Large intestine (tissue), 3 donors: ENCODE measurements around the gene RBM4. TPM values are rescaled to one million over a fixed set of nuclear protein-coding genes. Genes with fewer than 3 reads are reported as not detected.
"Not testable (repeated sequence)": the region's sequence is repeated elsewhere in the genome, so short reads cannot be mapped to it uniquely, and the experiment has no call there.

Experiments used
- DNase-seq, 2 donors: peaks; one replicate each; pipeline versions ENCODE4 v3.0.0 to v3.0.0-alpha.2; 2013
- H3K27ac ChIP-seq: one replicate; pipeline ENCODE4 v1.5.1; 2013; ENCODE audit warnings: low read length
- H3K27me3 ChIP-seq: 2 replicates; pipeline ENCODE4 v1.6.1; 2013; ENCODE audit warnings: low read length; ENCODE audit not compliant: control insufficient read depth, insufficient read depth
- H3K36me3 ChIP-seq: 2 replicates; pipeline ENCODE4 v1.6.1; 2013; ENCODE audit warnings: low read length; ENCODE audit not compliant: control insufficient read depth, insufficient read depth
- H3K4me1 ChIP-seq: one replicate; pipeline ENCODE4 v1.6.1; 2013; ENCODE audit warnings: low read length; ENCODE audit not compliant: control insufficient read depth, insufficient read depth
- H3K4me3 ChIP-seq: one replicate; pipeline ENCODE4 v1.5.1; 2013; ENCODE audit warnings: low read length
- H3K9me3 ChIP-seq: one replicate; pipeline ENCODE4 v1.6.1; 2013; ENCODE audit warnings: mild to moderate bottlenecking, low read depth, low read length, moderate library complexity; ENCODE audit not compliant: control insufficient read depth
- WGBS: methylation state at CpG from one replicate; pipeline ENCODE4 v1.1.5; 2013; ENCODE audit warnings: low lambda C conversion rate; ENCODE audit not compliant: insufficient coverage; 5-methylcytosine and 5-hydroxymethylcytosine counted together
- polyA plus RNA-seq: library from polyadenylated mRNA; unstranded; fragments of 120-200 nt; gene quantifications from one replicate; pipeline ENCODE4 v1.2.1, GENCODE V29; 2013

Gene RBM4
- polyA plus RNA-seq, 1 donor: 145 TPM

DNA sequence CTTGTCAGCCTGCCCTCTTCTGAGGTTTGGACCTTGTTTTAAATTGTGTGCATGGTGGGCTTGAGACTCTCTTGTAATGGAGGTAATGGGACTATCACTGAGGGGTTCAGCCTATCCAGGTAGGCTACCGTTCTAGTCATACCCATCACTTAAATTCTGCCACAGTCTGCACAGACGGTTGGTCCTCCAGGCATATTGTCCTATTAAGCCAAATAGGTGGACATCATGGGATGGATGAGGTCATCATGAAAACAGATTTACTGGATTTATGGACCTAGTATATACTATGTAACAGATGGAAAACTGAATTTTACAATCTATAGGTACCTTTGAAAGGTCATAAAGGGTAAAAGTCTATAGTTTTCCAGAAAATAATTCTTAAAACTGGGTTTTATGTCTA is 9.1 kb upstream of the RBM4 start:
- WGBS: no CpG with 5 or more reads among the region's 2 CpGs
- Histone ChIP-seq H3K4me1 (no peaks in the 10 kb centered on the region), H3K27ac (no peak overlapping the region), H3K36me3 (peaks cover 70% of the 10 kb centered on the region), H3K9me3 (no peaks in the 10 kb centered on the region), H3K4me3 (no peak overlapping the region), H3K27me3 (no peaks in the 10 kb centered on the region)
- DNase-seq: no peak

DNA sequence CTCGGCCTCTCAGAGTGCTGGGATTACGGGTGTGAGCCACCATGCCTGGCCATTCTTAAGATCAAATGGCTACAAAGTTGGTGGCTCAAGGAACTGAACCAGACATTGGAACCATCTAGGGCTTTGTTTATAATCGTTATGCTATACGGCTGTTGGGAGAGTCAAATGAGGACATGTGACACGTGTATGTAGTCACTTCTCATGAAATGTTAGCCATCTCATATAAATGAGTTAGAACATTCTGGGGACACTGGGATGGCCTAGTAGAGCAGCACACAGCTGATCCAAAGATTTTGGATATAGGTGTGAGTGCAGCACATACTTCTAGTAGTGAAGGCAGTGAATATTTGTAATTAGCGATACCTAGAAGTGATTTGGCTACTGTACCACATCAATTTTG is 6.6 kb upstream of the RBM4 start:
- Histone ChIP-seq H3K36me3 (peaks cover 47% of the 10 kb centered on the region), H3K4me1 (no peaks in the 10 kb centered on the region), H3K9me3 (no peaks in the 10 kb centered on the region), H3K27ac (no peak overlapping the region), H3K4me3 (no peak overlapping the region), H3K27me3 (no peaks in the 10 kb centered on the region)
- no CpG with 5 or more reads among the region's 6 CpGs for WGBS
- no peak for DNase-seq

DNA sequence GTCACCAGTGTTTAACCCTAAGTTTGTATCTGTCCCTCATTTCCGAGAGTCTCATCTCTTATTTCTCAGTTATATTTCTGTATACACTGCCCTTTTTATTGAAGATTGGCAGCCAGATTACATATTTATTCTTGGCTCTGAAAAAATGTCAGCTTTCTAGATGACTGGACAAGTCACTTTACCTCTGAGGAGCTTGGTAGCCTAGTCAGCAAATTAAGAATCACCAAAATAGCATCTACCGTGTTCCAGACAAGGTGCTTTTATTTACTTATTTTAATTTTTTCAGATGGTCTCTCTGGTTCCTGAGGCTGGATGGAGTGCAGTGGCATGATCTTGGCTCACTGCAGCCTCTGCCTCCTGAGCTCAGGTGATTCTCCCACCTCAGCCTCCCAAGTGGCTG is 5.6 kb upstream of the RBM4 start:
- DNase-seq: no peak
- peaks cover 37% of the 10 kb centered on the region for H3K36me3 ChIP-seq
- H3K4me1 ChIP-seq: peaks cover 6% of the 10 kb centered on the region
- H3K27ac ChIP-seq: no peak overlapping the region
- H3K9me3 ChIP-seq: no peaks in the 10 kb centered on the region
- 83% methylated on average over 1 of the region's 2 CpGs for WGBS
- H3K4me3 ChIP-seq: no peak overlapping the region
- H3K27me3 ChIP-seq: no peaks in the 10 kb centered on the region

GRCh38 chr11:66636411-66636810 is 2.1 kb upstream of the RBM4 start:
- DNase-seq: no peak
- Histone ChIP-seq H3K9me3 (no peaks in the 10 kb centered on the region), H3K4me3 (no peak overlapping the region), H3K27me3 (no peaks in the 10 kb centered on the region), H3K4me1 (peaks cover 19% of the 10 kb centered on the region), H3K27ac (no peak overlapping the region), H3K36me3 (peaks cover 32% of the 10 kb centered on the region)
- WGBS: no CpG with 5 or more reads among the region's 3 CpGs

- Histone ChIP-seq H3K27me3 (no peaks in the 10 kb centered on the region), H3K4me1 (peaks cover 28% of the 10 kb centered on the region), H3K4me3 (peak overlapping the region; percentile 89), H3K9me3 (no peaks in the 10 kb centered on the region), H3K36me3 (peaks cover 32% of the 10 kb centered on the region), H3K27ac (peak overlapping the region; percentile 45)
- DNase-seq: no peak
- 38% methylated on average over 2 of the region's 12 CpGs for WGBS
Observed at GRCh38 chr11:66637557-66638176, 836 bp upstream of the RBM4 start.

DNA sequence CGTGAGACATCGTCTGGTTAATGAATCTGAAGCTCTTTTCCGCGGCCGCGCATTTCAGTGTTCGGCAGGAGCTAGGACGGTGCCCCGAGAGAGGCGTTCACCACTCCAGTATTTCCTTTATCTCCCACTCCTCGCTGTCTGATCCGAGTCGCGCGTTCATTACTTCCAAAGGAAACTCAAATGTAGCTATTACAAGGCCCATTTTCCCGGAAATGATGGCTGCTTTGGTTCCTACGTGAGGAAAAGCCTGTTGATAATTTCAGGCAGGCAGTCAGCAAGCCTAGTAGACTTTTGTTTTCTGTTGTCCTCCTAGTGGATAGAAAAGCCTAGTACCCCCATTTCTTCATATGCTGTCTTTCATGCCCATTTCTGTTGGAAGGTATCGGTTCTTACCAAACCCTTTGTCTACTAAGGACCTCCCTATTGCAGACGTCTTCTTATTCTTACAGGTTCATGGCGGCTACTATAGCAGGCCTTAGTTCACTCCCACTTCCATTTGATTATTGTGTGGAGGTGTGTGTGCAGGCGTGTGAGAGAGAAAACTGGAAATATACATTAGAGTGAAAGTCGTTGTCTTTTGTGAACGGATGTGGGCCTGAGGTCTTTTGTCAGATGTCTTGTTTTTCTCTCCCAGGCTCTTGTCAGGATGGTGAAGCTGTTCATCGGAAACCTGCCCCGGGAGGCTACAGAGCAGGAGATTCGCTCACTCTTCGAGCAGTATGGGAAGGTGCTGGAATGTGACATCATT is 737 bp downstream of the RBM4 start:
- Histone ChIP-seq H3K9me3 (no peaks in the 10 kb centered on the region), H3K27ac (peak overlapping the region; percentile 91), H3K4me3 (peak overlapping the region; percentile 89), H3K27me3 (no peaks in the 10 kb centered on the region), H3K4me1 (peaks cover 33% of the 10 kb centered on the region), H3K36me3 (peaks cover 41% of the 10 kb centered on the region)
- 0% methylated on average over 2 of the region's 27 CpGs for whole genome bisulfite sequencing
- peak in 1 of 2 donors; percentile 71 for DNase-seq

- no CpG with 5 or more reads among the region's 10 CpGs for WGBS
- Histone ChIP-seq H3K4me1 (peaks cover 33% of the 10 kb centered on the region), H3K36me3 (peaks cover 43% of the 10 kb centered on the region), H3K4me3 (peak overlapping the region; percentile 89)
- not testable (repeated sequence) for H3K27me3 ChIP-seq, DNase-seq, H3K9me3 ChIP-seq, H3K27ac ChIP-seq
Observed at GRCh38 chr11:66639814-66640340, 1.4 kb downstream of the RBM4 start.

DNA sequence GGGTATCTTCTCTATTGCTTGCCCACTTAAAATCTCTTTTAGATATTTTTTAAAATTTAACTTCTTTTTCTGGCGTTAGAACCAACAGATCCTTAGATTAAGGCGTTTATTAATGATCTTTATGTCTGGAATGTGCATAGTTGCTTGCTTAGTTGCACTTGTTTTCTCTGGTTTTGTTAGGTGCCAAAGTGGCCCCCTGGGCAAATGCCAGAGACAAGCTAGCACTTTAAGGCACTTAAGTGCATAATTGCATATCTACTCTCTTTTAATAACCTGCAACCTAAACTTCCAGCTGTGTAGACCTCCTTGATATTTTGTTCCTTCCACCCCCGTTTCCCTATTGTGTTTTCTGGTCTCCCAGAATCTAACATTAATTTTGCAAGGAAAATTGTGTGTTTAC is 3.3 kb downstream of the RBM4 start:
- Histone ChIP-seq H3K27ac (no peak overlapping the region), H3K4me3 (peak overlapping the region; percentile 89), H3K4me1 (peaks cover 33% of the 10 kb centered on the region), H3K36me3 (peaks cover 62% of the 10 kb centered on the region), H3K27me3 (no peaks in the 10 kb centered on the region), H3K9me3 (no peaks in the 10 kb centered on the region)
- no peak for DNase-seq
- 67% methylated on average over 2 of the region's 3 CpGs for WGBS

DNA sequence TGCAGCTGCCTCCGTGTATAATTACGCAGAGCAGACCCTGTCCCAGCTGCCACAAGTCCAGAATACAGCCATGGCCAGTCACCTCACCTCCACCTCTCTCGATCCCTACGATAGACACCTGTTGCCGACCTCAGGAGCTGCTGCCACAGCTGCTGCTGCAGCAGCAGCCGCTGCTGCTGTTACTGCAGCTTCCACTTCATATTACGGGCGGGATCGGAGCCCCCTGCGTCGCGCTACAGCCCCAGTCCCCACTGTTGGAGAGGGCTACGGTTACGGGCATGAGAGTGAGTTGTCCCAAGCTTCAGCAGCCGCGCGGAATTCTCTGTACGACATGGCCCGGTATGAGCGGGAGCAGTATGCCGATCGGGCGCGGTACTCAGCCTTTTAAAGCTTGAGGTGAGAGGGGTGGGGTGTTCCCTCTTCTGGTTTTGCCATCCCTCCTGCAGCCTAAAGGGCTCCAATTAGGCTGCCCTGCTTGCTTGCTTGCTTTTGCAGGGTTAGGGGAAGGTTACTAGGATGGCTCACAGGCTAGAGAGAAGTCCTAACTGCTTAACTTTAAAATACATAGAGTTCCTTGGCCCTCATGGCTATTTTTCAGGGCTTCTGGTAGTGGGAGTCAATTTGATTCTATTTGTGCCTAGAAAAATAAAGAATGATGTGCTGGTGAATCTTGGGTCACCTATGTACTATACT is 5.4 kb downstream of the RBM4 start:
- H3K9me3 ChIP-seq: no peaks in the 10 kb centered on the region
- no peaks in the 10 kb centered on the region for H3K27me3 ChIP-seq
- peaks cover 26% of the 10 kb centered on the region for H3K4me1 ChIP-seq
- H3K27ac ChIP-seq: no peak overlapping the region
- H3K36me3 ChIP-seq: peaks cover 74% of the 10 kb centered on the region
- no peak overlapping the region for H3K4me3 ChIP-seq
- WGBS: no CpG with 5 or more reads among the region's 24 CpGs
- no peak for DNase-seq

- DNase-seq: no peak
- peaks cover 70% of the 10 kb centered on the region for H3K36me3 ChIP-seq
- peaks cover 11% of the 10 kb centered on the region for H3K4me1 ChIP-seq
- H3K27ac ChIP-seq: no peak overlapping the region
- no peak overlapping the region for H3K4me3 ChIP-seq
- WGBS: no CpG with 5 or more reads among the region's 4 CpGs
- H3K27me3 ChIP-seq: no peaks in the 10 kb centered on the region
- no peaks in the 10 kb centered on the region for H3K9me3 ChIP-seq
Observed at GRCh38 chr11:66646828-66647227, 8.3 kb downstream of the RBM4 start.
